Testis (tissue), 2 donors: ENCODE data around the gene CTBP2.

ENCODE experiments used
- CTCF ChIP-seq, 3 experiments: fragments of 450-650 bp in 2 of 3; fragments of 200-600 bp in 1 of 3; sonication (generic) in 1 of 3; IDR thresholded peaks; one replicate each; pipeline ENCODE4 v1.5.1; 2016 to 2019; ENCODE audit warnings: antibody characterized with exemption in 3 of 3, mild to moderate bottlenecking in 2 of 3, moderate library complexity in 1 of 3
- POLR2A ChIP-seq: fragments of 450-650 bp; IDR thresholded peaks from one replicate; pipeline ENCODE4 v1.6.1; 2017; ENCODE audit warnings: antibody characterized with exemption, mild to moderate bottlenecking, moderate library complexity

- no peak for TF ChIP-seq POLR2A
- TF ChIP-seq CTCF (IDR thresholded peaks at IDR 0.05): no peak
Measured at GRCh38 chr10:125035588-125036295, 124.6 kb downstream of the CTBP2 start.
